GM12878 (cell line): Measurements from ENCODE around the gene CD300A. TPM values are rescaled to one million over a fixed set of nuclear protein-coding genes. Genes with fewer than 3 reads are reported as not detected.

ENCODE experiments used
- ATAC-seq: fragments of 200-7000 bp; cut with Tn5 transposase; 3 replicates; pipeline ENCODE4 v1.9.1; 2020; ENCODE audit warnings: mild to moderate bottlenecking, moderate library complexity
- BruUV-seq: library from RNA; stranded (reverse); fragments of 400-500 nt; replicated peaks from 2 replicates; lab custom pipeline; 2021; lab: Mats Ljungman, UMichigan
- CTCF ChIA-PET: fragments of 300-600 bp; sonication (Branson Sonifier 250); formaldehyde crosslinking; extraction: SDS; loops from one replicate; lab custom pipeline; 2021; ENCODE audit warnings: inconsistent platforms; lab: Yijun Ruan, JAX
- POLR2A ChIA-PET: fragments of 350-600 bp; formaldehyde crosslinking; extraction: SDS; loops from one replicate; lab custom pipeline; 2021; ENCODE audit warnings: inconsistent platforms; lab: Charles Lee
- RAD21 ChIA-PET: fragments of 300-600 bp; sonication (Branson Sonifier 250); formaldehyde crosslinking; loops from one replicate; lab custom pipeline; 2023; ENCODE audit warnings: antibody characterized with exemption; ENCODE audit not compliant: unreplicated experiment; lab: Charles Lee
- SMC1A ChIA-PET: fragments of 300-600 bp; sonication (Branson Sonifier 250); formaldehyde crosslinking; loops from one replicate; lab custom pipeline; 2023; ENCODE audit not compliant: unreplicated experiment, uncharacterized antibody; lab: Charles Lee
- DNase-seq: peaks from one replicate; pipeline ENCODE4 v3.0.0-alpha.2; 2011; ENCODE audit warnings: low read depth, low spot score
- FAIRE-seq: peaks from 3 replicates; lab custom pipeline; 2011; peaks lifted over from hg19 to GRCh38; lab: Jason Lieb, UNC
- H2AFZ ChIP-seq: 2 replicates; pipeline ENCODE4 v1.6.0; 2011; ENCODE audit warnings: low read depth, low read length, control low read depth; ENCODE audit not compliant: control insufficient read depth
- H3K27ac ChIP-seq: 2 replicates; pipeline ENCODE4 v1.5.1; 2011; ENCODE audit warnings: control low read depth; ENCODE audit not compliant: control insufficient read depth, insufficient read depth
- H3K27me3 ChIP-seq, 2 experiments: replicated peaks in 1 of 2; 2 replicates each; pipeline versions ENCODE4 v1.6.0 to v1.6.1; 2011; ENCODE audit warnings: low read length in 1 of 2; ENCODE audit not compliant: control insufficient read depth in 2 of 2, insufficient read depth in 2 of 2
- H3K36me3 ChIP-seq, 2 experiments: 2 replicates each; pipeline ENCODE4 v1.5.1; 2011; ENCODE audit warnings: low read length in 1 of 2; ENCODE audit not compliant: control insufficient read depth in 2 of 2, insufficient read depth in 2 of 2
- H3K4me1 ChIP-seq: 2 replicates; pipeline ENCODE4 v1.6.1; 2011; ENCODE audit warnings: mild to moderate bottlenecking, low read length, moderate library complexity, mixed read lengths; ENCODE audit not compliant: control insufficient read depth, insufficient read depth
- H3K4me2 ChIP-seq: 2 replicates; pipeline ENCODE4 v1.6.0; 2011; ENCODE audit warnings: control low read depth; ENCODE audit not compliant: control insufficient read depth, insufficient read depth
- H3K4me3 ChIP-seq: fragments of 200-600 bp; sonication (generic); 2 replicates; pipeline ENCODE4 v1.5.1; 2016
- H3K79me2 ChIP-seq: 2 replicates; pipeline ENCODE4 v1.6.0; 2011; ENCODE audit warnings: low read length; ENCODE audit not compliant: control insufficient read depth, insufficient read depth
- H3K9ac ChIP-seq: 2 replicates; pipeline ENCODE4 v1.8.0; 2011; ENCODE audit warnings: low read length, control low read depth, mixed read lengths; ENCODE audit not compliant: control insufficient read depth, insufficient read depth
- H3K9me3 ChIP-seq: replicated peaks from 3 replicates; pipeline ENCODE4 v1.5.1; 2011; ENCODE audit warnings: mild to moderate bottlenecking, low read length; ENCODE audit not compliant: control insufficient read depth, insufficient read depth
- H4K20me1 ChIP-seq: 2 replicates; pipeline ENCODE4 v1.6.0; 2011; ENCODE audit not compliant: control insufficient read depth, insufficient read depth
- CBX5 ChIP-seq: sonication (generic); IDR thresholded peaks from 2 replicates; pipeline ENCODE4 v1.6.1; 2016; ENCODE audit warnings: low read depth, moderate library complexity, mild to moderate bottlenecking, inconsistent platforms
- IKZF1 ChIP-seq: fragments of 450-650 bp; conservative IDR thresholded peaks from 2 replicates; pipeline ENCODE4 v1.6.1; 2017; ENCODE audit warnings: antibody characterized with exemption, mild to moderate bottlenecking
- JUND ChIP-seq: IDR thresholded peaks from 2 replicates; pipeline ENCODE4 v1.6.1; 2012; ENCODE audit warnings: low read depth, mild to moderate bottlenecking, low read length, improper control_type of control experiment, moderate library complexity
- KLF5 ChIP-seq: fragments of 450-650 bp; IDR thresholded peaks from 2 replicates; pipeline ENCODE4 v1.6.1; 2014; ENCODE audit warnings: mild to moderate bottlenecking; ENCODE audit not compliant: partially characterized antibody
- MEF2B ChIP-seq: fragments of 450-650 bp; IDR thresholded peaks from 2 replicates; pipeline ENCODE4 v1.6.1; 2018; ENCODE audit warnings: mild to moderate bottlenecking, moderate library complexity; ENCODE audit not compliant: partially characterized antibody, poor library complexity, severe bottlenecking
- MYB ChIP-seq: fragments of 150-350 bp; IDR thresholded peaks from 2 replicates; pipeline ENCODE4 v1.6.1; 2014; ENCODE audit warnings: mild to moderate bottlenecking, low read depth, low read length, borderline replicate concordance
- NFYA ChIP-seq: IDR thresholded peaks from 2 replicates; pipeline ENCODE4 v1.6.1; 2011; ENCODE audit warnings: low read depth, mild to moderate bottlenecking, low read length, improper control_type of control experiment, borderline replicate concordance
- PAX5 ChIP-seq: IDR thresholded peaks from 2 replicates; pipeline ENCODE4 v1.6.1; 2011; ENCODE audit warnings: low read depth, low read length, borderline replicate concordance
- SMC3 ChIP-seq: IDR thresholded peaks from 2 replicates; pipeline ENCODE4 v1.6.1; 2011; ENCODE audit warnings: low read length, improper control_type of control experiment, borderline replicate concordance
- TBL1XR1 ChIP-seq: IDR thresholded peaks from 2 replicates; pipeline ENCODE4 v1.6.1; 2012; ENCODE audit warnings: low read depth, low read length, improper control_type of control experiment
- TCF7 ChIP-seq: IDR thresholded peaks from 2 replicates; pipeline ENCODE4 v1.6.1; 2014; ENCODE audit warnings: antibody characterized with exemption, borderline replicate concordance
- YBX1 ChIP-seq: fragments of 450-650 bp; IDR thresholded peaks from 2 replicates; pipeline ENCODE4 v1.6.1; 2016; ENCODE audit warnings: antibody characterized with exemption
- WGBS: methylation state at CpG from one replicate; pipeline ENCODE4 v1.1.6; 2016; ENCODE audit warnings: low lambda C conversion rate; ENCODE audit not compliant: insufficient replicate concordance, insufficient coverage; ENCODE audit errors: missing lambda C conversion rate; 5-methylcytosine and 5-hydroxymethylcytosine counted together
- in situ Hi-C: fragments of 300-500 bp; cut with MboI; formaldehyde crosslinking; loops from 9 replicates; pipeline ENCODE4 v1.14.3; 2018; ENCODE audit warnings: mixed read lengths
- intact Hi-C: fragments of 100-400 bp; cut with micrococcal nuclease; formaldehyde crosslinking; loops from one replicate; pipeline ENCODE4 v1.14.2; 2022; ENCODE audit not compliant: unreplicated experiment
- polyA plus RNA-seq, 11 experiments: library from polyadenylated mRNA; depleted of rRNA in 4 of 11; unstranded in 6 of 11; stranded (reverse) in 5 of 11; fragments of >200 nt; fragmentation: Nextera tagmentation in 4 of 11; fragmentation: Illumina TruSeq in 1 of 11; extraction: Ambion mirVana in 4 of 11; extraction: Trizol in 1 of 11; gene quantifications; 1 replicate in 1 of 11; 2 replicates in 10 of 11; pipeline versions ENCODE4 v1.2.1 to v1.2.3, GENCODE V29; 2011 to 2016; ENCODE audit warnings: inconsistent platforms in 2 of 11, missing spikeins in 2 of 11, low read depth in 1 of 11
- total RNA-seq, 4 experiments: library from RNA; depleted of rRNA in 3 of 4; stranded (reverse); fragments of >200 nt in 3 of 4; fragmentation: Illumina TruSeq in 1 of 4; extraction: Trizol in 1 of 4; gene quantifications; 2 replicates each; pipeline versions ENCODE4 v1.2.1 to v1.2.3, GENCODE V29; 2013 to 2021
- TF ChIP-seq, protein P1 (sequence below): fragments of 450-650 bp; formaldehyde crosslinking; IDR thresholded peaks from 2 replicates; pipeline ENCODE4 v1.4.0; 2022; ENCODE audit warnings: mild to moderate bottlenecking, moderate library complexity
- TF ChIP-seq, protein P2 (sequence below): IDR thresholded peaks from 2 replicates; pipeline ENCODE4 v1.6.1; 2012; ENCODE audit warnings: low read depth, low read length, improper control_type of control experiment

CD300A gene
- total and polyA plus RNA-seq, 10 of the 15 experiments (the other 5 are each of a cell fraction or from before 2014, with no cell fraction given) = 10.6 to 128 (median 36.1) TPM

DNA sequence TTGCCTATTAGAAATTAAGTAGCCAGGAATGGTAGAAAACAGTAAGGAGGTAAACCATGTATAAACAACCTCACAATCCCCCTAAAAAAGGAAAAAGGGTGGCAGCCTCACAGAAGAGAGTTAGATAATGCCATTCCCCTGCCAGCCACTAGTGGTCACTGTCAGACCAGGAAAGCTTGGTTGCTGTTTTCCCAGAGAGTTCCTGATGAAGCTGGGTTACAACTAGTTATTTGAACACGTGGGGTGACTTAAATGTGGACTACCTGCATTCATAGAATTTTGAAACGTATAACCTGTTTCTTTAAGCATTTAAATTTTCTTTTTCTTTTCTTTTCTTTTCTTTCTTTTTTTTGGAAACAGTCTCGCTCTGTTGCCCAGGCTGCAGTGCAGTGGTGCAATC, 28.7 kb upstream of the CD300A start (continued):
- TF ChIP-seq CBX5 (peak; percentile 99), JUND (no peak)

DNA sequence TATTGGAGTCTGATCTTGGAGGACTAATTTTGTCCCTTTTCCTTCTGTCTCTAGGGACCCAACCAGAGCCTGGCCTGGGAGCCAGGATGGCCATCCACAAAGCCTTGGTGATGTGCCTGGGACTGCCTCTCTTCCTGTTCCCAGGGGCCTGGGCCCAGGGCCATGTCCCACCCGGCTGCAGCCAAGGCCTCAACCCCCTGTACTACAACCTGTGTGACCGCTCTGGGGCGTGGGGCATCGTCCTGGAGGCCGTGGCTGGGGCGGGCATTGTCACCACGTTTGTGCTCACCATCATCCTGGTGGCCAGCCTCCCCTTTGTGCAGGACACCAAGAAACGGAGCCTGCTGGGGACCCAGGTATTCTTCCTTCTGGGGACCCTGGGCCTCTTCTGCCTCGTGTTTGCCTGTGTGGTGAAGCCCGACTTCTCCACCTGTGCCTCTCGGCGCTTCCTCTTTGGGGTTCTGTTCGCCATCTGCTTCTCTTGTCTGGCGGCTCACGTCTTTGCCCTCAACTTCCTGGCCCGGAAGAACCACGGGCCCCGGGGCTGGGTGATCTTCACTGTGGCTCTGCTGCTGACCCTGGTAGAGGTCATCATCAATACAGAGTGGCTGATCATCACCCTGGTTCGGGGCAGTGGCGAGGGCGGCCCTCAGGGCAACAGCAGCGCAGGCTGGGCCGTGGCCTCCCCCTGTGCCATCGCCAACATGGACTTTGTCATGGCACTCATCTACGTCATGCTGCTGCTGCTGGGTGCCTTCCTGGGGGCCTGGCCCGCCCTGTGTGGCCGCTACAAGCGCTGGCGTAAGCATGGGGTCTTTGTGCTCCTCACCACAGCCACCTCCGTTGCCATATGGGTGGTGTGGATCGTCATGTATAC, 26.5 kb upstream of the CD300A start:
- Histone ChIP-seq H2AFZ (no peak overlapping the region), H3K27ac (no peak overlapping the region), H3K79me2 (no peaks in the 10 kb centered on the region), H3K4me1 (peaks cover 5% of the 10 kb centered on the region; the same call in 1 of the 2 replicates), H3K4me3 (no peak overlapping the region), H3K9ac (no peak overlapping the region), H3K9me3 (peaks cover 9% of the 10 kb centered on the region; the same call in 2 of the 3 replicates), H4K20me1 (no peaks in the 10 kb centered on the region), H3K27me3 (no peaks in the 10 kb centered on the region), H3K4me2 (no peak overlapping the region), H3K36me3 (no peaks in the 10 kb centered on the region)
- DNase-seq (no peak), FAIRE-seq (no peak), ATAC-seq (no peak)
- ChIA-PET POLR2A (interaction anchor here (1.0 kb wide), 1 partner anchor 24 kb away, joined by 3 read pairs; no protein-coding TSS in a partner anchor), CTCF (interaction anchor here (0.7 to 6.1 kb wide), 3 partner anchors 16 to 64 kb away, joined by 3 to 73 read pairs (median 3); no protein-coding TSS in a partner anchor), SMC1A (interaction anchor here (1.1 to 2.1 kb wide), 2 partner anchors 14 to 16 kb away, joined by 4 to 7 read pairs; no protein-coding TSS in a partner anchor), RAD21 (no interaction called here)
- in situ Hi-C loops = no loop called here
- no TSS peak for BruUV-seq
- 49% methylated on average over 31 of the region's 31 CpGs for WGBS
- intact Hi-C loops = no loop called here
- TF ChIP-seq YBX1 (no peak), TBL1XR1 (no peak), TCF7 (no peak), NFYA (no peak), MYB (no peak), KLF5 (no peak), SMC3 (no peak), IKZF1 (no peak), PAX5 (no peak), MEF2B (no peak)
- TF ChIP-seq, protein P1, sequence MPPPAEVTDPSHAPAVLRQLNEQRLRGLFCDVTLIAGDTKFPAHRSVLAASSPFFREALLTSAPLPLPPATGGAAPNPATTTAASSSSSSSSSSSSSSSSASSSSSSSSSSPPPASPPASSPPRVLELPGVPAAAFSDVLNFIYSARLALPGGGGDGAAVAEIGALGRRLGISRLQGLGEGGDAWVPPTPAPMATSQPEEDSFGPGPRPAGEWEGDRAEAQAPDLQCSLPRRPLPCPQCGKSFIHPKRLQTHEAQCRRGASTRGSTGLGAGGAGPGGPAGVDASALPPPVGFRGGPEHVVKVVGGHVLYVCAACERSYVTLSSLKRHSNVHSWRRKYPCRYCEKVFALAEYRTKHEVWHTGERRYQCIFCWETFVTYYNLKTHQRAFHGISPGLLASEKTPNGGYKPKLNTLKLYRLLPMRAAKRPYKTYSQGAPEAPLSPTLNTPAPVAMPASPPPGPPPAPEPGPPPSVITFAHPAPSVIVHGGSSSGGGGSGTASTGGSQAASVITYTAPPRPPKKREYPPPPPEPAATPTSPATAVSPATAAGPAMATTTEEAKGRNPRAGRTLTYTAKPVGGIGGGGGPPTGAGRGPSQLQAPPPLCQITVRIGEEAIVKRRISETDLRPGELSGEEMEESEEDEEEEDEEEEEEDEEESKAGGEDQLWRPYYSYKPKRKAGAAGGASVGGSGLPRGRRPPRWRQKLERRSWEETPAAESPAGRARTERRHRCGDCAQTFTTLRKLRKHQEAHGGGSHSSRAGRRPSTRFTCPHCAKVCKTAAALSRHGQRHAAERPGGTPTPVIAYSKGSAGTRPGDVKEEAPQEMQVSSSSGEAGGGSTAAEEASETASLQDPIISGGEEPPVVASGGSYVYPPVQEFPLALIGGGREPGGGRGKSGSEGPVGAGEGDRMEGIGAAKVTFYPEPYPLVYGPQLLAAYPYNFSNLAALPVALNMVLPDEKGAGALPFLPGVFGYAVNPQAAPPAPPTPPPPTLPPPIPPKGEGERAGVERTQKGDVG (CRISPR knock-in tag) = no peak
- TF ChIP-seq, protein P2, sequence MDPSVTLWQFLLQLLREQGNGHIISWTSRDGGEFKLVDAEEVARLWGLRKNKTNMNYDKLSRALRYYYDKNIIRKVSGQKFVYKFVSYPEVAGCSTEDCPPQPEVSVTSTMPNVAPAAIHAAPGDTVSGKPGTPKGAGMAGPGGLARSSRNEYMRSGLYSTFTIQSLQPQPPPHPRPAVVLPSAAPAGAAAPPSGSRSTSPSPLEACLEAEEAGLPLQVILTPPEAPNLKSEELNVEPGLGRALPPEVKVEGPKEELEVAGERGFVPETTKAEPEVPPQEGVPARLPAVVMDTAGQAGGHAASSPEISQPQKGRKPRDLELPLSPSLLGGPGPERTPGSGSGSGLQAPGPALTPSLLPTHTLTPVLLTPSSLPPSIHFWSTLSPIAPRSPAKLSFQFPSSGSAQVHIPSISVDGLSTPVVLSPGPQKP = no peak
